Cerebellar cortex (tissue), 1 donor: ENCODE measurements around the gene PLXDC1.

Source experiments
- DNase-seq: peaks from one replicate; pipeline ENCODE4 v3.0.0-alpha.2; 2015; ENCODE audit warnings: low spot score

PLXDC1 gene

DNA sequence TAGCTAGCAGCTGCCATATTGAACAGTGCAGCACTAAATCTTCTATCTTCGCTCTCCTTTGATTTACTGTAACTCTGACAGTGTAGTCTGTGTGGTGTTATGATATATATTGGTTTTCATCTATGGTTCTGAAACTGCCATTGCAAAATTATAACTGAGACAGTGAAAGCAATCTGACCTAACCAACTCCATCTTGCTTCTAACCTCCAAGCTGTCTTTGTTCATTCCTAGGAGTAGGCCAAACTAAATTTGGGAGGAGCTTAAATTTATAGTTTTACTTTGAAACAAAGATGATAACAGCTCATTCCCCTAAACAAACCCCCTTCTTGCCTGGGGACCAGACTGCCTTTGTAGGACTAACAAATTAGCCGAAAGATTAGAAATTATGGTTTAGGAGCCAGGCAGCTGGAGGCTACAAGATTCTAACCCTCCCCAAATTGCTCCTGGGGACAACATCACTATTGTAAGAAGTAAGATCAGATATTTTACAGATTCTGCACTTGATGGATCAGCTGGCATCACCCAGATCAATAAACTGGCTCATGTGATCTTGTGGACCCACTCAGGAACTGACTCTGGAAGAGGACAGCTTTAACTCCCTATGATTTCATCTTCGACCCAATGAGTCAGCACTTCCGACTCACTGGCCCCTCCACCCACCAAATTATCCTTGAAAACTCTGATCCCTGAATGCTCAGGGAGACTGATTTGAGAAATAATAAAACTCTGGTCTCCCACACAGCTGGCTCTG is 137.2 kb downstream of the PLXDC1 start:
- no peak for DNase-seq
